H1 (cell line): Measurements from ENCODE around the gene B3GALT4. TPM values are rescaled to one million over a fixed set of nuclear protein-coding genes. Genes with fewer than 3 reads are reported as not detected.
A peak's percentile ranks its signal among the peaks of the same experiment; 100 is the strongest.

Source experiments
- CTCF ChIA-PET: fragments of 300-600 bp; sonication (Branson Sonifier 250); formaldehyde crosslinking; loops from one replicate; lab custom pipeline; 2021; ENCODE audit not compliant: partially characterized antibody; lab: Charles Lee
- POLR2A ChIA-PET: fragments of 300-600 bp; sonication (Branson Sonifier 250); formaldehyde crosslinking; loops from one replicate; lab custom pipeline; 2021; ENCODE audit warnings: inconsistent platforms; ENCODE audit not compliant: partially characterized antibody; lab: Charles Lee
- DNase-seq, 2 experiments: peaks; one replicate each; pipeline versions ENCODE4 v3.0.0 to v3.0.0-alpha.2; 2010 to 2022; ENCODE audit warnings: low spot score in 2 of 2, low read depth in 1 of 2, mixed read lengths in 1 of 2
- FAIRE-seq: peaks from 2 replicates; lab custom pipeline; 2011; peaks lifted over from hg19 to GRCh38; lab: Jason Lieb, UNC
- H2AFZ ChIP-seq: 2 replicates; pipeline ENCODE4 v1.8.1; 2012; ENCODE audit warnings: low read length, inconsistent platforms
- H2AK5ac ChIP-seq: 2 replicates; pipeline ENCODE4 v1.6.1; 2013; ENCODE audit warnings: low read depth, low read length
- H2BK120ac ChIP-seq: replicated peaks from 2 replicates; pipeline ENCODE3; 2013; ENCODE audit warnings: low read depth, low read length, inconsistent platforms
- H2BK12ac ChIP-seq: 2 replicates; pipeline ENCODE4 v1.6.1; 2013; ENCODE audit warnings: low read depth, low read length
- H2BK15ac ChIP-seq: 2 replicates; pipeline ENCODE4 v1.6.1; 2013; ENCODE audit warnings: low read length
- H2BK20ac ChIP-seq: 2 replicates; pipeline ENCODE4 v1.6.1; 2013; ENCODE audit warnings: low read length
- H2BK5ac ChIP-seq: 2 replicates; pipeline ENCODE4 v1.6.1; 2013; ENCODE audit warnings: low read depth, low read length
- H3K14ac ChIP-seq: 2 replicates; pipeline ENCODE4 v1.6.1; 2013; ENCODE audit warnings: inconsistent platforms; ENCODE audit not compliant: insufficient read length
- H3K18ac ChIP-seq: 2 replicates; pipeline ENCODE4 v1.6.1; 2013; ENCODE audit warnings: low read length; ENCODE audit errors: extremely low read depth
- H3K23ac ChIP-seq: 2 replicates; pipeline ENCODE4 v1.6.1; 2013; ENCODE audit warnings: inconsistent platforms; ENCODE audit not compliant: insufficient read length
- H3K23me2 ChIP-seq: 2 replicates; pipeline ENCODE4 v1.6.1; 2013; ENCODE audit warnings: low read depth, low read length
- H3K27ac ChIP-seq: 2 replicates; pipeline ENCODE4 v1.6.1; 2011; ENCODE audit warnings: low read depth, low read length, inconsistent platforms
- H3K27me3 ChIP-seq, 4 experiments: replicated peaks in 1 of 4; 1 replicate in 1 of 4; 2 replicates in 3 of 4; pipeline versions ENCODE4 v1.6.1 to v1.8.1; 2011 to 2013; ENCODE audit warnings: low read length in 3 of 4, mild to moderate bottlenecking in 3 of 4, inconsistent platforms in 2 of 4, mixed read lengths in 2 of 4, moderate library complexity in 1 of 4; ENCODE audit not compliant: control insufficient read depth in 3 of 4, insufficient read depth in 3 of 4; ENCODE audit errors: extremely low read depth in 1 of 4
- H3K36me3 ChIP-seq, 4 experiments: 2 replicates each; pipeline versions ENCODE4 v1.6.1 to v1.8.1; 2011 to 2013; ENCODE audit warnings: mild to moderate bottlenecking in 4 of 4, low read length in 3 of 4, moderate library complexity in 2 of 4, control low read depth in 1 of 4, inconsistent platforms in 1 of 4; ENCODE audit not compliant: insufficient read depth in 4 of 4, control insufficient read depth in 2 of 4
- H3K4ac ChIP-seq: replicated peaks from 2 replicates; pipeline ENCODE3; 2013; ENCODE audit warnings: low read length, low read depth, mixed read lengths, inconsistent platforms; ENCODE audit not compliant: insufficient read length
- H3K4me1 ChIP-seq, 4 experiments: replicated peaks in 1 of 4; 1 replicate in 1 of 4; 2 replicates in 3 of 4; pipeline versions ENCODE4 v1.6.1 to v1.8.1; 2011 to 2013; ENCODE audit warnings: low read length in 3 of 4, inconsistent platforms in 2 of 4, mixed read lengths in 1 of 4; ENCODE audit not compliant: insufficient read depth in 4 of 4, control insufficient read depth in 3 of 4
- H3K4me2 ChIP-seq, 2 experiments: 2 replicates each; pipeline versions ENCODE4 v1.6.1 to v1.8.1; 2011 to 2013; ENCODE audit warnings: low read depth in 2 of 2, low read length in 2 of 2, control low read depth in 1 of 2, inconsistent platforms in 1 of 2, mild to moderate bottlenecking in 1 of 2; ENCODE audit not compliant: insufficient read depth in 1 of 2
- H3K4me3 ChIP-seq, 4 experiments: fragments of 200-600, 300-600 bp in 1 of 4; sonication (generic), shearing (Covaris generic), sonication (Bioruptor Twin) in 1 of 4; 2 replicates each; pipeline versions ENCODE4 v1.5.1 to v1.8.1; 2011 to 2016; ENCODE audit warnings: low read length in 4 of 4, low read depth in 3 of 4, control low read depth in 2 of 4, inconsistent platforms in 2 of 4, mild to moderate bottlenecking in 2 of 4, mixed read lengths in 1 of 4, moderate library complexity in 1 of 4; ENCODE audit not compliant: insufficient read depth in 2 of 4; ENCODE audit errors: extremely low read depth in 1 of 4
- H3K56ac ChIP-seq: replicated peaks from 2 replicates; pipeline ENCODE3; 2013; ENCODE audit warnings: low read depth, mild to moderate bottlenecking, mixed read lengths, low read length, inconsistent platforms; ENCODE audit not compliant: insufficient read length
- H3K79me1 ChIP-seq: 2 replicates; pipeline ENCODE4 v1.6.1; 2013; ENCODE audit warnings: low read depth, low read length, control low read depth
- H3K79me2 ChIP-seq, 2 experiments: 2 replicates each; pipeline versions ENCODE4 v1.6.1 to v1.8.1; 2012 to 2013; ENCODE audit warnings: low read length in 2 of 2, mild to moderate bottlenecking in 2 of 2, inconsistent platforms in 1 of 2; ENCODE audit not compliant: insufficient read depth in 2 of 2, control insufficient read depth in 1 of 2
- H3K9ac ChIP-seq, 4 experiments: replicated peaks in 1 of 4; 1 replicate in 1 of 4; 2 replicates in 3 of 4; pipeline versions ENCODE4 v1.6.1 to v1.8.1; 2011 to 2013; ENCODE audit warnings: low read depth in 3 of 4, low read length in 3 of 4, control low read depth in 2 of 4, mild to moderate bottlenecking in 2 of 4, moderate library complexity in 2 of 4, inconsistent platforms in 1 of 4; ENCODE audit errors: extremely low read depth in 1 of 4
- H3K9me3 ChIP-seq, 2 experiments: 2 replicates each; pipeline versions ENCODE4 v1.6.1 to v1.8.1; 2012 to 2013; ENCODE audit warnings: mild to moderate bottlenecking in 2 of 2, moderate library complexity in 2 of 2, control low read depth in 1 of 2, inconsistent platforms in 1 of 2, low read depth in 1 of 2, low read length in 1 of 2, mixed read lengths in 1 of 2; ENCODE audit not compliant: insufficient read depth in 2 of 2
- H4K20me1 ChIP-seq, 2 experiments: replicated peaks in 1 of 2; 2 replicates each; pipeline versions ENCODE3 to v1.8.1; 2011 to 2013; ENCODE audit warnings: inconsistent platforms in 2 of 2, low read length in 2 of 2, mild to moderate bottlenecking in 1 of 2; ENCODE audit not compliant: insufficient read depth in 2 of 2, control insufficient read depth in 1 of 2
- H4K5ac ChIP-seq: 2 replicates; pipeline ENCODE4 v1.6.1; 2013; ENCODE audit warnings: low read length, low read depth, mixed read lengths, inconsistent platforms; ENCODE audit not compliant: insufficient read length
- H4K8ac ChIP-seq: 2 replicates; pipeline ENCODE4 v1.8.0; 2013; ENCODE audit warnings: mild to moderate bottlenecking, moderate library complexity, low read length, inconsistent platforms; ENCODE audit not compliant: insufficient read depth; ENCODE audit errors: extremely low read depth
- H4K91ac ChIP-seq: replicated peaks from 2 replicates; pipeline ENCODE3; 2013; ENCODE audit warnings: low read length, mixed read lengths, inconsistent platforms; ENCODE audit not compliant: insufficient read length
- BCL11A ChIP-seq, 2 experiments: IDR thresholded peaks; one replicate each; pipeline ENCODE4 v1.6.1; 2011; ENCODE audit warnings: low read depth in 2 of 2, low read length in 2 of 2, mild to moderate bottlenecking in 2 of 2
- CHD1 ChIP-seq: IDR thresholded peaks from 2 replicates; pipeline ENCODE4 v1.6.1; 2012; ENCODE audit warnings: low read depth, low read length, improper control_type of control experiment
- GTF2F1 ChIP-seq: IDR thresholded peaks from 2 replicates; pipeline ENCODE4 v1.6.1; 2012; ENCODE audit warnings: low read depth, low read length, improper control_type of control experiment, borderline replicate concordance
- KDM4A ChIP-seq: IDR thresholded peaks from one replicate; pipeline ENCODE4 v1.7.1; 2012; ENCODE audit warnings: low read depth, mild to moderate bottlenecking, moderate library complexity, low read length, inconsistent platforms; ENCODE audit not compliant: severe bottlenecking
- POU5F1 ChIP-seq: IDR thresholded peaks from 2 replicates; pipeline ENCODE4 v1.6.1; 2011; ENCODE audit warnings: low read depth, mild to moderate bottlenecking, low read length, moderate library complexity
- RFX5 ChIP-seq: IDR thresholded peaks from 2 replicates; pipeline ENCODE4 v1.6.1; 2011; ENCODE audit warnings: low read depth, low read length, improper control_type of control experiment, borderline replicate concordance
- SIX5 ChIP-seq: IDR thresholded peaks from 2 replicates; pipeline ENCODE4 v1.6.1; 2011; ENCODE audit warnings: mild to moderate bottlenecking, low read depth, low read length
- YY1 ChIP-seq: IDR thresholded peaks from 2 replicates; pipeline ENCODE4 v1.6.1; 2011; ENCODE audit warnings: low read depth, mild to moderate bottlenecking, low read length
- WGBS, 2 experiments: shearing (Covaris generic) in 1 of 2; methylation state at CpG; one replicate each; pipeline versions ENCODE4 v1.1.6 to v1.1.7; 2013 to 2015; ENCODE audit warnings: low lambda C conversion rate in 2 of 2, mixed read lengths in 2 of 2, inconsistent platforms in 1 of 2, low coverage in 1 of 2, missing lambda C conversion rate in 1 of 2; ENCODE audit not compliant: insufficient replicate concordance in 2 of 2, insufficient coverage in 1 of 2, insufficient read length in 1 of 2; ENCODE audit errors: extremely low coverage in 1 of 2, missing lambda C conversion rate in 1 of 2; 5-methylcytosine and 5-hydroxymethylcytosine counted together
- polyA plus RNA-seq, 7 experiments: library from polyadenylated mRNA; depleted of rRNA in 3 of 7; stranded (reverse) in 5 of 7; unstranded in 2 of 7; fragments of >200 nt in 5 of 7; fragments of 200-250 nt in 2 of 7; gene quantifications; 1 replicate in 5 of 7; 2 replicates in 1 of 7; 4 replicates in 1 of 7; pipeline versions ENCODE4 v1.2.1 to v1.2.3, GENCODE V29; 2011 to 2013; ENCODE audit warnings: missing spikeins in 2 of 7, mixed read lengths in 2 of 7
- total RNA-seq: library from RNA; stranded (reverse); fragmentation: NEBNext Ultra II Directional; extraction: Animal tissue kit (Norgen Biotek cat#: 25700); gene quantifications from 2 replicates; pipeline ENCODE4 v1.2.1, GENCODE V29; 2021
- TF ChIP-seq, protein P1 (sequence below): IDR thresholded peaks from 2 replicates; pipeline ENCODE4 v1.6.1; 2012; ENCODE audit warnings: inconsistent platforms

Gene B3GALT4
- total and polyA plus RNA-seq, 2 of the 8 experiments (the other 6 are each of a cell fraction or from before 2014, with no cell fraction given), result 2.2 to 3.0 TPM

DNA sequence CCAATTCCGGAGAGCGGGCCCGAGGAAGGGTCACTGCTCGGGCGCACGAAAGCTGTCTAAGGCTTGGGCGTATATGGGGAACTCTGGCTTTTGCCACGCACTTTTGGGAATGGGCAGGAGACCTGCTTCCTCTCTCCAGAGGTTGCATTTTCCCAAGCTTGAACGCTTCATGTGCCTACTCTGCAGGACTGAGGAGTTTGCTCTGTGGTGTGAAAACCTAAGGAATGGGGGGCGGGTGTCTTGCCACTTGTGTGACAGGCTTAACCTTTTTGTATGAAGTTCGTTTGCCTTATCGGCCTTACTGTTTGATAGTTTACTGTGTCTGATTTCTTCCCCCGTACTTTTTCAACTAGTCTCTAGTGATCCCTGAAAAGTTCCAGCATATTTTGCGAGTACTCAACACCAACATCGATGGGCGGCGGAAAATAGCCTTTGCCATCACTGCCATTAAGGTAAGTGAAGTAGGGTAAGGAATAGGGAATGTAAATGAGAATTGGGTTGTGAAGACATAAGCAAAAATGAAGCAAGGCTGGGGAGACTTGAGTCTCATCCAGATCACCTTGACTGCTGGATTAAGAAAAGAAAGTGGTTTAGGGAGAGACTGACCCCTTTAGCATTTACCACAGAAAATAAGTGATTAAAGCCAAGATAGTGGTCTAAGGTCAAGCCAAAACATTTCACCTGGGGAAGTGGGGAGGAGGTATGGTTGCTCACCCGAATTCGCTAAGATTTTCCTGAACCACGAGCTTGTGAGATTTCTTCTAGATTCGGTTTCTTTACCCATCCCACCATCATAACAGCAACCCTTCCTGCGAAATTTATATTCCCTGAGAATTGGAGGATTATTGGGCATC lies 4.4 kb upstream of the B3GALT4 start:
- DNase-seq, result no peak
- Histone ChIP-seq H2BK15ac (no peak overlapping the region), H3K23ac (no peak overlapping the region), H3K23me2 (peaks cover 17% of the 10 kb centered on the region), H3K9ac (peak overlapping the region; percentile 92 to 99 (median 92)), H3K56ac (peak overlapping the region; percentile 23), H2BK20ac (no peak overlapping the region), H3K4me3 (peak overlapping the region; percentile 81 to 100 (median 100)), H4K8ac (peak overlapping the region; percentile 97; the same call in 1 of the 2 replicates), H4K91ac (peak overlapping the region; percentile 49), H3K18ac (peak overlapping the region; percentile 76), H4K20me1 (peaks cover 9 to 16% of the 10 kb centered on the region in 2 experiments), H3K79me1 (peaks cover 6% of the 10 kb centered on the region; the same call in 1 of the 2 replicates), H3K27ac (peak overlapping the region; percentile 85), H3K79me2 (peaks cover 26 to 43% of the 10 kb centered on the region in 2 experiments), H3K9me3 (no peaks in the 10 kb centered on the region), H2BK5ac (peak overlapping the region; percentile 72; the same call in 1 of the 2 replicates), H3K27me3 (no peaks in the 10 kb centered on the region), H4K5ac (no peak overlapping the region), H2BK12ac (no peak overlapping the region), H2AK5ac (peak overlapping the region; percentile 30; the same call in 1 of the 2 replicates), H3K4ac (peak overlapping the region; percentile 47), H3K14ac (no peak overlapping the region), H2AFZ (no peak overlapping the region), H3K4me2 (peak overlapping the region; percentile 86 to 96), H3K4me1 (peaks cover 0 to 22% (median 8%) of the 10 kb centered on the region in 4 experiments; a peak in 6 of 7 replicates), H2BK120ac (no peak overlapping the region), H3K36me3 (peaks cover 19 to 53% (median 42%) of the 10 kb centered on the region in 4 experiments; a peak in 7 of 8 replicates)
- no peak for FAIRE-seq
- WGBS, 2 experiments, result 8% methylated on average over 22 of the region's 22 CpGs; no CpG with 5 or more reads in 1 of the 2 experiments
- ChIA-PET CTCF (interaction anchor here (1.0 to 4.3 kb wide), 5 partner anchors 8 to 40 kb away, joined by 3 to 15 read pairs (median 7); partner anchors contain the start of gene RGL2), POLR2A (interaction anchor here (0.5 to 5.4 kb wide), 38 partner anchors 9 to 303 kb away, joined by 3 to 88 read pairs (median 6); partner anchors contain the start of genes BRD2, CUTA, HSD17B8 and PFDN6)
- TF ChIP-seq RFX5 (no peak), SIX5 (no peak), POU5F1 (no peak), BCL11A (IDR thresholded peaks at IDR 0.05; ENCODE audit: low read depth in 2 of 2, low read length in 2 of 2) (no peak), KDM4A (no peak), YY1 (no peak), CHD1 (no peak), GTF2F1 (no peak)
- TF ChIP-seq, protein P1, sequence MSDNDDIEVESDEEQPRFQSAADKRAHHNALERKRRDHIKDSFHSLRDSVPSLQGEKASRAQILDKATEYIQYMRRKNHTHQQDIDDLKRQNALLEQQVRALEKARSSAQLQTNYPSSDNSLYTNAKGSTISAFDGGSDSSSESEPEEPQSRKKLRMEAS, result peak; percentile 3; the same call in 1 of the 2 replicates
